Activated T-cell treated with anti-CD3 and anti-CD28 coated beads, Interleukin-2, amount 50 U/mL, for 4 hours (primary cell): Measurements from ENCODE around the gene PLSCR4. TPM values are rescaled to one million over a fixed set of nuclear protein-coding genes. Genes with fewer than 3 reads are reported as not detected.
A peak's percentile ranks its signal among the peaks of the same experiment; 100 is the strongest.
"Not testable (repeated sequence)": the region's sequence is repeated elsewhere in the genome, so short reads cannot be mapped to it uniquely, and the experiment has no call there.

Source experiments
- ATAC-seq, 2 donors: fragments of 200-7000 bp; cut with Tn5 transposase; one replicate each; pipeline ENCODE4 v1.10.0; 2021
- DNase-seq: peaks from one replicate; pipeline ENCODE4 v3.0.0-alpha.2; 2020
- H3K27me3 Mint-ChIP-seq: one replicate; pipeline ENCODE4 v1.8.0; 2021; ENCODE audit warnings: low read depth, mixed read lengths
- H3K36me3 Mint-ChIP-seq: one replicate; pipeline ENCODE4 v1.8.0; 2022; ENCODE audit warnings: mixed read lengths; ENCODE audit not compliant: insufficient read depth
- H3K4me1 Mint-ChIP-seq: one replicate; pipeline ENCODE4 v1.8.0; 2021; ENCODE audit warnings: low read depth, mixed read lengths
- H3K4me3 Mint-ChIP-seq: one replicate; pipeline ENCODE4 v1.8.0; 2021; ENCODE audit warnings: mild to moderate bottlenecking, moderate library complexity, mixed read lengths
- H3K9me3 Mint-ChIP-seq: one replicate; pipeline ENCODE4 v1.8.0; 2021; ENCODE audit warnings: mixed read lengths
- total RNA-seq, 3 donors: library from RNA; stranded (reverse); gene quantifications; one replicate each; pipeline ENCODE4 v1.2.1, GENCODE V29; 2021

The PLSCR4 gene, protein sequence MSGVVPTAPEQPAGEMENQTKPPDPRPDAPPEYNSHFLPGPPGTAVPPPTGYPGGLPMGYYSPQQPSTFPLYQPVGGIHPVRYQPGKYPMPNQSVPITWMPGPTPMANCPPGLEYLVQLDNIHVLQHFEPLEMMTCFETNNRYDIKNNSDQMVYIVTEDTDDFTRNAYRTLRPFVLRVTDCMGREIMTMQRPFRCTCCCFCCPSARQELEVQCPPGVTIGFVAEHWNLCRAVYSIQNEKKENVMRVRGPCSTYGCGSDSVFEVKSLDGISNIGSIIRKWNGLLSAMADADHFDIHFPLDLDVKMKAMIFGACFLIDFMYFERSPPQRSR
- under 1 TPM in 1 of 3 donors, not detected in 2; 0.24 TPM for total RNA-seq

- no peaks in the 10 kb centered on the region for H3K9me3 Mint-ChIP-seq
- H3K27me3 Mint-ChIP-seq, result peaks cover 31% of the 10 kb centered on the region
- DNase-seq, result no peak
- ATAC-seq, result peak; percentile 38 to 77
- peak within 1 kb of the TSS; percentile 53 for H3K4me3 Mint-ChIP-seq
- H3K36me3 Mint-ChIP-seq, result no peaks in the 10 kb centered on the region
- peaks cover 3% of the 10 kb centered on the region for H3K4me1 Mint-ChIP-seq
Measured at GRCh38 chr3:146250449-146251382, at the start of gene PLSCR4. Gene PLSCR4 (minus strand): TSS chr3:146251105. CDS start chr3:146222071, 29,034 bp downstream.

DNA sequence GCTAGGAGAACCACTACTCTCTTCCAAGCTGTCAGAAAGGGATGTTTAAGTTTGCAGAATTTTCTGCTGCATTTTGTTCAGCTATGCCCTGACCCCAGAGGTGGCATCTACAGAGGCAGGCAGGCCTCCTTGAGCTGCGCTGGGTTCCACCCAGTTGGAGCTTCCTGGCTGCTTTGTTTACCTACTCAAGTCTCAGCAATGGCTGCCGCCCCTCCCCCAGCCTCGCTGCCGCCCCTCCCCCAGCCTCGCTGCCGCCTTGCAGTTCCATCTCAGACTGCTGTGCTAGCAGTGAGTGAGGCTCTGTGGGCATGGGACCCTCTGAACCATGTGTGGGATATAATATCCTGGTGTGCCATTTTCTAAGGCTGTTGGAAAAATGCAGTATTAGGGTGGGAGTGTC, 42.5 kb upstream of the PLSCR4 start:
- DNase-seq, H3K9me3 Mint-ChIP-seq, ATAC-seq, H3K4me3 Mint-ChIP-seq, H3K27me3 Mint-ChIP-seq, H3K4me1 Mint-ChIP-seq, H3K36me3 Mint-ChIP-seq: not testable (repeated sequence)

DNA sequence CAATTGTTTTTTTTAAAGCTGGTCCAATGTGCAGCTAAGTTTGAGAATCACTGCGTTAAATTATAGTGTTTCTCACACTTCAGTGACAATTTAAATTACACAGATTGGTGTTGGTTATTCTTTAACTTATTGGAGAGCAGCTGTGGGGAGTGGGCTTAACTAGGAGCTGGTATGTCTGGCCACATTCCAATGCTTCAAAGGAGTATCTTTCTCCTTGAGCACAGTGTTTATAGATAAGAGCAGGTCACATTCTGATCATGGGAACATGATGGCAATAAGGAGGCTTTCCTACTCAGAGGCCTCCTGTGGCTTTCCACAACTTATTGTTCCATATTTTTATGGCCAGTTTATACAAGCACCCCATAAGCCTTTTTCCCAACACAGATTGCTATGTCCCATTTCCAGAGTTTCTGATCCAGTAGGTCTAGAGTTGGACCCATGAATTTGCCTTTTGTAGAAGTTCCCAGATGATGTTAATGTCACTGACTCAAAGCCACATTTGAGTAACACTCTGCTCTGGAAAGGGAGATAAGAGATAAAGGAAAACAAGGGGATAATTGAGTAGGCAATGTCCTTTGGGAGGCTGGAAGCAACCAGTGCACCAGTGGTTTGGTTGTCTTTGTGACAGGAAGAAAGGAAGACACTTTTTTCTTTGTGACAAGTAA, 33.0 kb upstream of the PLSCR4 start:
- Mint-ChIP-seq H3K36me3 (no peaks in the 10 kb centered on the region), H3K4me3 (no peak overlapping the region), H3K9me3 (peaks cover 3% of the 10 kb centered on the region), H3K4me1 (no peaks in the 10 kb centered on the region), H3K27me3 (peaks cover under 1% of the 10 kb centered on the region)
- DNase-seq, result no peak
- ATAC-seq, result no peak

DNA sequence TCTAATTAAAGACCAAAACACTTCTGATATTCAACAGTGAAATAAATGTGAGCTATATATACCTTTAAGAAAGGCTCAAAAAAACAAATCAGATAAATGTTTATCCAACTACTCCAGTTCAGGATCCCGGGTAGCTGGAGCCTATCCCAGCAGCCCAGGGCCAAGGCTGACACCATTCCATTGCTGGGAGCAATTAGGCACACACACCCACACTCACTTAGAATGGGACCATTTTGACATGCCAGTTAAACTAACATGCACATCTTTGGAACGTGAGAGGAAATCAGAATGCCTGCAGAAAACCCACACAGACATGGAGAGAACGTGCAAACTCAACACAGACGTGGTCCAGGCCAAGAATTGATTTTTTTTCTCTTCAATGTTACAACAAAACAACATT, 30.0 kb upstream of the PLSCR4 start:
- Mint-ChIP-seq H3K4me3 (no peak overlapping the region), H3K9me3 (no peaks in the 10 kb centered on the region), H3K36me3 (no peaks in the 10 kb centered on the region), H3K4me1 (no peaks in the 10 kb centered on the region), H3K27me3 (peaks cover 2% of the 10 kb centered on the region)
- DNase-seq, result no peak
- ATAC-seq, result no peak

DNA sequence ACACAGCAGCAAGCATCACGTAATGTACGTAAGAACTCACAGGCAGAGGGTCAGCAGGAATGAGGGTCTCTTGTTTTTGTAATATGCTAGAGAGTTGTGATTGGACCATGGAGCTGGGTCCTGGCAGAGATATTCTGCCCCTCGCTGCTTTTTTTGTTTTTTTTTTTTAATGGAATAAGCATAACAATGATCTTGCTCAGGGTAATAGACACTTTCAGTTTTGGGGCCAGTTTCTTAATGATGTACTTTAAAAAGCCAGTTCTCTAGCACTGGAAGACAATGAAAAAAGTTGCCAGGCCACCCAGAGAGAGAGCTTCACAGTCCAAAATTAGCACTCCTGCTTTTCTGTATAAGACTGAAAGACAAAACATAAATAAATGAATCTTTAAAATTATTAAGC, 29.0 kb upstream of the PLSCR4 start:
- Mint-ChIP-seq H3K9me3 (no peaks in the 10 kb centered on the region), H3K4me3 (no peak overlapping the region), H3K36me3 (no peaks in the 10 kb centered on the region), H3K4me1 (no peaks in the 10 kb centered on the region), H3K27me3 (peaks cover 2% of the 10 kb centered on the region)
- no peak for DNase-seq
- no peak for ATAC-seq

GRCh38 chr3:146279013-146279412, 28.1 kb upstream of the PLSCR4 start:
- no peaks in the 10 kb centered on the region for H3K4me1 Mint-ChIP-seq

GRCh38 chr3:146277953-146278631, 27.2 kb upstream of the PLSCR4 start:
- Mint-ChIP-seq H3K9me3 (no peaks in the 10 kb centered on the region), H3K27me3 (peaks cover 2% of the 10 kb centered on the region), H3K4me3 (no peak overlapping the region), H3K36me3 (no peaks in the 10 kb centered on the region), H3K4me1 (no peaks in the 10 kb centered on the region)
- DNase-seq (no peak), ATAC-seq (no peak)

More at GRCh38 chr3:146279013-146279412, 28.1 kb upstream of the PLSCR4 start:
- no peak for DNase-seq
- Mint-ChIP-seq H3K4me3 (no peak overlapping the region), H3K9me3 (no peaks in the 10 kb centered on the region), H3K27me3 (peaks cover 2% of the 10 kb centered on the region), H3K36me3 (no peaks in the 10 kb centered on the region)
- ATAC-seq, result no peak

- H3K9me3 Mint-ChIP-seq, result no peaks in the 10 kb centered on the region
- no peaks in the 10 kb centered on the region for H3K36me3 Mint-ChIP-seq
Measured at GRCh38 chr3:146275476-146275875, 24.6 kb upstream of the PLSCR4 start.

DNA sequence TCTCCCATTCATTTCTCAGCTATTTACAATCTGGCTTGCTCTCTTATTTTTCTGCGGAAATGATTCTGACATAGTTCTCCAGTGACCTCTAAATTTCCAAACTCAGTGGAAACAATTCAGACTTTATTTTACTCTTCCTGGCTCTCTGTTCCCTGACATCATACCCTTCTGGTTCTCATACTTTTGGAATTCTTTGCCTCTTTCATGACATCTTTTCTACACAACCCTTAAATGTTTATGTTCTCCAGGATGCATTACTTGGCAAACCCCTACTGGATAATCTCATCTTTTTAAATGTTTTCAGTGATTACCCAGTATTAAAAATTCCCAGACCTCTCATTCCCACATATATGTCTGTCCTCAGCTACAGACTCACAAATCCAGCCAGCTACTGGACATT, 23.9 kb upstream of the PLSCR4 start:
- ATAC-seq, result no peak

More at GRCh38 chr3:146275476-146275875, 24.6 kb upstream of the PLSCR4 start:
- DNase-seq (no peak), ATAC-seq (no peak)
- peaks cover 2% of the 10 kb centered on the region for H3K27me3 Mint-ChIP-seq
- no peak overlapping the region for H3K4me3 Mint-ChIP-seq
- no peaks in the 10 kb centered on the region for H3K4me1 Mint-ChIP-seq

GRCh38 chr3:146273721-146274407, 23.0 kb upstream of the PLSCR4 start:
- Mint-ChIP-seq H3K36me3 (no peaks in the 10 kb centered on the region), H3K4me1 (no peaks in the 10 kb centered on the region), H3K9me3 (no peaks in the 10 kb centered on the region), H3K27me3 (peaks cover under 1% of the 10 kb centered on the region), H3K4me3 (no peak overlapping the region)
- DNase-seq (no peak), ATAC-seq (no peak)

More for the DNA sequence above, 23.9 kb upstream of the PLSCR4 start:
- no peaks in the 10 kb centered on the region for H3K9me3 Mint-ChIP-seq
- no peak for DNase-seq
- H3K36me3 Mint-ChIP-seq, result no peaks in the 10 kb centered on the region
- H3K4me3 Mint-ChIP-seq, result no peak overlapping the region
- peaks cover 2% of the 10 kb centered on the region for H3K27me3 Mint-ChIP-seq
- H3K4me1 Mint-ChIP-seq, result no peaks in the 10 kb centered on the region

DNA sequence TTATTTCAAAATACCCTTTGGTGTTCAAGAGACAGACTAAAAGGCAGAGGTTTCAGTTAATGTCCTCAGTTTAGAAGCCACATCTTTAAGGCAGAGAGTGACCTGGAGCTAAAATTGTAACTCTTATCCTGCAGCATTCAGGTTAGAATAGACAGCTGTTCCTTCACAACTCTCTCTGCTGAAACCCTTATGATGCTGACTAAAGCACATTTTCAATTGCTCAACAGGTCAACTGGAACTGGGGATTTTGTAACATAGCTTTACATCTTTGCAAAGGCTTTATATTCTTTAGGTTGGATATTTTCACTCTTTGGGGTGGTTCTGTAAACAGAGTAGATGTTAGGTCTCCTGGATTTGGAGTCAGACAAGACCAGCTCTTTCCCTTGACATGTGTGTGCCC, 20.3 kb upstream of the PLSCR4 start:
- DNase-seq (no peak), ATAC-seq (no peak)
- H3K36me3 Mint-ChIP-seq, result no peaks in the 10 kb centered on the region
- H3K9me3 Mint-ChIP-seq, result no peaks in the 10 kb centered on the region
- H3K27me3 Mint-ChIP-seq, result no peaks in the 10 kb centered on the region
- H3K4me1 Mint-ChIP-seq, result no peaks in the 10 kb centered on the region
- H3K4me3 Mint-ChIP-seq, result no peak overlapping the region

DNA sequence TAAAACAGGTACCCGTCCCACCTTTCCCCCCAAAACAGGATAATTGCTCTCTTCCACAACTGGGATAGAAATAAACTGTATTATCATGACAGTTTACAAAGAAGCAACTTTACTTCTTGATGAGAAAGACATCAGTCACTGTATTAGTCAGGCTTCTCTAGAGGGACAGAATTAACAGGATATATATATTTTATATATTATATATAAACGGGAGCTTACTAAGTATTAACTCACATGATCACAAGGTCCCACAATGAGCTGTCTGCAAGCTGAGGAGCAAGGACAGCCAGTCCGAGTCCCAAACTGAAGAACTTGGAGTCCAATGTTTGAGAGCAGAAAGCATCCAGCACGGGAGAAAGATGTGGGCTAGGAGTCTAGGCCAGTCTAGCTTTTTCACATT, 18.4 kb upstream of the PLSCR4 start:
- ATAC-seq, result no peak
- Mint-ChIP-seq H3K27me3 (no peaks in the 10 kb centered on the region), H3K4me1 (no peaks in the 10 kb centered on the region)

DNA sequence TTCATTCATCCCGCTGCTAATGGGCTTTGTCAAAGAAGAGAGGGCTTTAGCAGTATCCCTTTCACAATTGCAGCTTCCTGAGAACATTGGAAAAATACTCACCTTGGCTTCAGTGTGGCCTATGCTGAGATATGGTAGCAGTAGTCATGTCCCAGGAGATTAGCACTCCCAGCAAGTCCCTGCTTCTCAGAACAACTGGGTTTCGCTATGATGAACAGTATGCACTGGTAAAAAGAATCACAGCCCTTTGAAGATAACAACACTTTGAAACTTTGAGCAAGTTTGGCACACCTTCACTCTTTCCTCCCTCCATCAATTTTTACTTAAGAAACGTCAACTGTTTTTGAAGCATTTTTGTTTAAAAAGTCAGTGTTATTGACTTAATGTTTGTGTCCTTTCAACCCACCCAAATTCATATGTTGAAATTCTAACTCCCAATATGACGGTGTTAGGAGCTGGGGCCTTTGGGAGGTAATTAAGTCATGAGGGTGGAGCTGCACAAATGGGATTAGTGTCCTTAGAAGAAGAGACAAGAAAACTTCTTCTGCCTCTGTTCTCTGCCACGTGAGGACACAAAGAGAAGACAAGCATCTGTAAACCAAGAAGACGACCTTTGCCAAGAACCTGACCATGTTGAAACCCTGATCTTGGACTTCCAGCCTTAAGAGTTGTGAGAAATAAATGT, 17.8 kb upstream of the PLSCR4 start:
- no peak for ATAC-seq
- Mint-ChIP-seq H3K36me3 (no peaks in the 10 kb centered on the region), H3K9me3 (no peaks in the 10 kb centered on the region), H3K27me3 (no peaks in the 10 kb centered on the region), H3K4me1 (no peaks in the 10 kb centered on the region), H3K4me3 (no peak overlapping the region)
- no peak for DNase-seq

More for the DNA sequence above, 18.4 kb upstream of the PLSCR4 start:
- Mint-ChIP-seq H3K36me3 (no peaks in the 10 kb centered on the region), H3K4me3 (no peak overlapping the region), H3K9me3 (no peaks in the 10 kb centered on the region)
- no peak for DNase-seq
